T-helper 1 cell treated with Interleukin-12 subunit alpha and Interleukin-12 subunit beta and Interleukin-4 antibody, amounts not matched to agents 30 μg/mL and 1 μg/mL, for 36 hours (primary cell): Measurements from ENCODE around the gene CELA2A.
"Not testable (repeated sequence)": the region's sequence is repeated elsewhere in the genome, so short reads cannot be mapped to it uniquely, and the experiment has no call there.

Experiments used
- H3K27ac Mint-ChIP-seq: one replicate; pipeline ENCODE4 v1.8.0; 2021; ENCODE audit warnings: mild to moderate bottlenecking, mixed read lengths
- H3K27me3 Mint-ChIP-seq: one replicate; pipeline ENCODE4 v1.8.0; 2021; ENCODE audit warnings: low read depth, mixed read lengths
- H3K36me3 Mint-ChIP-seq: one replicate; pipeline ENCODE4 v1.8.0; 2021; ENCODE audit warnings: low read depth, mixed read lengths
- H3K4me1 Mint-ChIP-seq: one replicate; pipeline ENCODE4 v1.8.0; 2021; ENCODE audit warnings: low read depth, mixed read lengths
- H3K4me3 Mint-ChIP-seq: one replicate; pipeline ENCODE4 v1.8.0; 2021; ENCODE audit warnings: mild to moderate bottlenecking, moderate library complexity, mixed read lengths
- H3K9me3 Mint-ChIP-seq: one replicate; pipeline ENCODE4 v1.8.0; 2021; ENCODE audit warnings: mixed read lengths

Gene CELA2A

GRCh38 chr1:15504436-15504835, 47.9 kb downstream of the CELA2A start:
- Mint-ChIP-seq H3K4me1 (peaks cover 4% of the 10 kb centered on the region), H3K36me3 (peaks cover 12% of the 10 kb centered on the region), H3K27ac (no peak overlapping the region), H3K9me3 (no peaks in the 10 kb centered on the region), H3K27me3 (no peaks in the 10 kb centered on the region), H3K4me3 (no peak overlapping the region)

DNA sequence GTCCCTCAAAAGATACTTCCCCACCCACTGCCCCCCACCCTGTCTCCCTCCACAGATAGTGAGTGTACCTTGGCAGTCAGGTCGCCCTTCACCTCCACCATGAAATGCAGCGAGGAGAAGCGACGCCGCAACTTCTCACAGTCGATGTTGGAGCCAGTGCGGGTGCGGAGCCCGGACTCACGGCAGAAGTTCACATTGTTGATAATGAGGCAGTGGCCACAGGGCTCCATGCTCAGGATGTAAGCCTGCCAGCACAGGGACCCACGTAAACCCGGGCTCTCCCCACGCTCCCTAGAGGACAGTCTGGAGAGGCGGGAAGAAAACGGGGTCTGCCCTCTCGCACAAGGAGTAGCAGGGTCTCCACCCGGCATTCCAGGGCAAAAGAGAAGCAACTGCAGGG, 50.3 kb downstream of the CELA2A start:
- Mint-ChIP-seq H3K27me3 (no peaks in the 10 kb centered on the region), H3K4me1 (peaks cover 12% of the 10 kb centered on the region), H3K36me3 (peaks cover 19% of the 10 kb centered on the region), H3K4me3 (no peak overlapping the region), H3K9me3 (no peaks in the 10 kb centered on the region), H3K27ac (no peak overlapping the region)

- no peaks in the 10 kb centered on the region for H3K27me3 Mint-ChIP-seq
Measured at GRCh38 chr1:15507278-15507677, 50.7 kb downstream of the CELA2A start.

DNA sequence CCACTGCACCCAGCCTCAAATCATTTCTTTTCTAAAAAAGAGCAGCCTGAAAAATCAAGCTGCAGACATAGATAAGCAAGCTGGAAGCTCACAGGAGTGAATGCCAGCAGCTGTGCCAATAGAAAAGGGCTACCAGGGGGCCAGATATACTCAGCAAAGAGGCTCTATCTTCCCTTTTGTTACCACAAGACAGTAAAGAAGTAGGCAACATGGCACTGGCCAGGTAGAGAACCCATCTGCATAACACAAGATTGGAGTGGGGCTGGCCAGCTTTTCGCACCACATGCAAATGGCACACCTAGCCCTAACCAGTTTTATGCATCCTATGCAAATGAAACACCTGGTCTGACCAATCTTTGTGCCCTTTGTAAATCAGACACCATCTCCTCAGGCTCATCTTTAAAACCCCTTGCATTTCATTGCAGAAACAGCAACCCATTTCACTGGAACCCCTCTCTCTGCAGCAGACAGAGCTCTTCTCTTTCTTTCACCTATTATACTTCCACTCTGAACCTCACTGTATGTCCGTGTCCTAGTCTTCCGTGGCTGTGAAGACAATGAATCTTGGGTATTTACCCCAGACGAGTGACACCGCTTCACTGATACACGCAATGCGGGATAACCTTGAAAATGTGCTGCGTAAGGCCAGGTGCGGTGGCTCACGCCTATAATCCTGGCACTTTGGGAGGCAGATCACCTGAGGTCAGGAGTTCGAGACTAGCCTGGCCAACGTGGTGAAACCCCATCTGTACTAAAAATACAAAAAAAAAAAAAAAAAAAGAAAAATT, 52.4 kb downstream of the CELA2A start:
- peaks cover 34% of the 10 kb centered on the region for H3K36me3 Mint-ChIP-seq
- H3K27ac Mint-ChIP-seq, result no peak overlapping the region
- H3K4me1 Mint-ChIP-seq, result peaks cover 22% of the 10 kb centered on the region
- no peaks in the 10 kb centered on the region for H3K9me3 Mint-ChIP-seq
- H3K27me3 Mint-ChIP-seq, result no peaks in the 10 kb centered on the region
- H3K4me3 Mint-ChIP-seq, result no peak overlapping the region

More at GRCh38 chr1:15507278-15507677, 50.7 kb downstream of the CELA2A start:
- Mint-ChIP-seq H3K27ac (no peak overlapping the region), H3K4me1 (peaks cover 17% of the 10 kb centered on the region), H3K9me3 (no peaks in the 10 kb centered on the region), H3K36me3 (peaks cover 23% of the 10 kb centered on the region), H3K4me3 (no peak overlapping the region)

GRCh38 chr1:15509586-15509985, 53.1 kb downstream of the CELA2A start:
- H3K27me3 Mint-ChIP-seq, result no peaks in the 10 kb centered on the region
- peaks cover 29% of the 10 kb centered on the region for H3K4me1 Mint-ChIP-seq
- H3K27ac Mint-ChIP-seq, result no peak overlapping the region
- H3K36me3 Mint-ChIP-seq, result peaks cover 41% of the 10 kb centered on the region
- H3K9me3 Mint-ChIP-seq, result no peaks in the 10 kb centered on the region
- no peak overlapping the region for H3K4me3 Mint-ChIP-seq

- peaks cover 38% of the 10 kb centered on the region for H3K4me1 Mint-ChIP-seq
- no peak overlapping the region for H3K4me3 Mint-ChIP-seq
- peak overlapping the region; percentile 64 for H3K27ac Mint-ChIP-seq
- H3K27me3 Mint-ChIP-seq, result no peaks in the 10 kb centered on the region
- no peaks in the 10 kb centered on the region for H3K9me3 Mint-ChIP-seq
- peaks cover 47% of the 10 kb centered on the region for H3K36me3 Mint-ChIP-seq
Measured at GRCh38 chr1:15510611-15511405, 54.3 kb downstream of the CELA2A start.

DNA sequence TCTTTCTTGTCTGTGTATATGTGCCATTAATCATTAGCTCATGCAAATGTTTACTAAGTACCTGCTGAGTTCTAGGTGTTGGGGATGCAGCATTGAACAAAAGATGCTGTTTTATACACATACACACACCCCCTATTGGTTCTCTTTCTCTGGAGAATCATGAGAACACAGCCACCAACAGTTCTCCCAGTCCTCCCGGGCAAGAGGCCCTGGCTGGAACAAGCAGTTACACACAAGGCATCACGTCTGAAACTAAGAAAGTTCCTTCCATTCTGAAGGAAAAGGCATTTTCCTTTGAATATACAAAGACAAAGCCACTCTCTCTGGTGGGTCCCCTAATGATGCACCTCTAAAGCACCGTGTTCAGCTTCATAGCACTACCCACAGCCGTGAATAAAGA, 56.7 kb downstream of the CELA2A start:
- Mint-ChIP-seq H3K27me3 (no peaks in the 10 kb centered on the region), H3K27ac (peak overlapping the region; percentile 71), H3K4me1 (peaks cover 55% of the 10 kb centered on the region), H3K9me3 (no peaks in the 10 kb centered on the region), H3K4me3 (no peak overlapping the region), H3K36me3 (peaks cover 65% of the 10 kb centered on the region)

DNA sequence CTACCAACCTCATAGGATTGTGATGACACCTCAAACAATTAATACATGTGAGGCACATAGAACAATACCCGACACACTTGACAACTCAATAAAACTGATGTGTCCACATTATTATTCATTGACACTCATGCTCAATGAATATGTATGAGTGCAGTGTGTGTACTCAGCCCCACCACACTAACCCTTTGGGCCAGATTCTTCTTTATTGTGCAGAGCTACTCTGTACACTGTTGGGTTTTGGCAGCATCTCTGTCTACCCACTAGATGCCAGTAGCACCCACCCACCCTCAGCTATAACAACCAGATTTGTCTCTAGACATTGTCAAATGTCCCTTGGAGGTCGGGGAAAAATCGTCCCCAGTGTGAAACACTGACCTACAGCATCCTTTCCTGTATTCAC, 57.4 kb downstream of the CELA2A start:
- H3K4me1 Mint-ChIP-seq, result peaks cover 58% of the 10 kb centered on the region
- no peak overlapping the region for H3K4me3 Mint-ChIP-seq
- no peaks in the 10 kb centered on the region for H3K27me3 Mint-ChIP-seq
- H3K27ac Mint-ChIP-seq, result peak overlapping the region; percentile 88
- H3K36me3 Mint-ChIP-seq, result peaks cover 68% of the 10 kb centered on the region
- no peaks in the 10 kb centered on the region for H3K9me3 Mint-ChIP-seq

GRCh38 chr1:15514557-15514956, 58.0 kb downstream of the CELA2A start:
- Mint-ChIP-seq H3K27ac (peak overlapping the region; percentile 88), H3K4me1 (peaks cover 60% of the 10 kb centered on the region), H3K36me3 (peaks cover 68% of the 10 kb centered on the region)
- not testable (repeated sequence) for H3K27me3 Mint-ChIP-seq, H3K4me3 Mint-ChIP-seq, H3K9me3 Mint-ChIP-seq

- peaks cover 60% of the 10 kb centered on the region for H3K4me1 Mint-ChIP-seq
- no peaks in the 10 kb centered on the region for H3K9me3 Mint-ChIP-seq
- H3K4me3 Mint-ChIP-seq, result peak overlapping the region; percentile 52
- H3K36me3 Mint-ChIP-seq, result peaks cover 70% of the 10 kb centered on the region
- H3K27me3 Mint-ChIP-seq, result no peaks in the 10 kb centered on the region
- peak overlapping the region; percentile 79 for H3K27ac Mint-ChIP-seq
Measured at GRCh38 chr1:15515022-15515663, 58.6 kb downstream of the CELA2A start.

GRCh38 chr1:15519625-15520024, 63.1 kb downstream of the CELA2A start:
- no peaks in the 10 kb centered on the region for H3K27me3 Mint-ChIP-seq
- no peak overlapping the region for H3K4me3 Mint-ChIP-seq
- H3K9me3 Mint-ChIP-seq, result no peaks in the 10 kb centered on the region
- H3K4me1 Mint-ChIP-seq, result peaks cover 52% of the 10 kb centered on the region
- H3K36me3 Mint-ChIP-seq, result peaks cover 42% of the 10 kb centered on the region
- H3K27ac Mint-ChIP-seq, result peak overlapping the region; percentile 32

DNA sequence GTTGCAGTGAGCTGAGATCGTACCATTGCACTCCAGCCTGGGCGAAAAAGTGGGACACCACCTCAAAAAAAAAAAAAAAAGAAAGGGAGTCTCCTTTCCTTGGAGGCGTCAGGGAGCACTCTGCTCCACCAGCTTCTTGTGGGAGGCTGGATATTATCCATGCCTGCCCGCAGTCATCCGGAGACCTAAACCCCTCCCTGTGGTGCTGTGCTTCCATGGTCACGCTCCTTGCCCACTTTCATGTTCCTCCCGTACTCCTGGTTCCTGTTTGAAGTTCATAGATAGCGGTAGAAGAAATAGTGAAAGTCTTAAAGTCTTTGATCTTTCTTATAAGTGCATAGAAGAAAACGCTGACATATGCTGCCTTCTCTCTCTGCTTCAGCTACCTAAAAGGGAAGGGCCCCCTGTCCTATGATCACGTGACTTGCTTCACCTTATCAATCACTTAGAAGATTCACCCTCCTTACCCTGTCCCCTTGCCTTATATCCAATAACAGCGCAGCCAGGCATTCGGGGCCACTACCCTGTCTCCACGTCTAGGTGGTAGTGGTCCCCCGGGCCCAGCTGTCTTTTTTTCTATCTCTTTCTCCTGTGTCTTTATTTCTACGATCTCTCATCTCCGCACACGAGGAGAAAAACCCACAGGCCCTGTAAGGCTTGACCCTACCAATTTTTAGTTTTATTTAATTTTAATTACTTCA, 64.8 kb downstream of the CELA2A start:
- not testable (repeated sequence) for H3K27me3 Mint-ChIP-seq, H3K4me3 Mint-ChIP-seq
- peaks cover 56% of the 10 kb centered on the region for H3K4me1 Mint-ChIP-seq

More for the DNA sequence above, 64.8 kb downstream of the CELA2A start:
- H3K27ac Mint-ChIP-seq, result peak overlapping the region; percentile 44
- peaks cover 35% of the 10 kb centered on the region for H3K36me3 Mint-ChIP-seq
- H3K9me3 Mint-ChIP-seq, result not testable (repeated sequence)
